Stimulated activated CD8-positive, alpha-beta memory T cell treated with anti-CD3 and anti-CD28 coated beads, Interleukin-4, amount 100 ng/mL, for 1 hour (primary cell): Measurements from ENCODE around the gene CRLF1.
A peak's percentile ranks its signal among the peaks of the same experiment; 100 is the strongest.
"Not testable (repeated sequence)": the region's sequence is repeated elsewhere in the genome, so short reads cannot be mapped to it uniquely, and the experiment has no call there.

Experiments
- DNase-seq, 2 donors: peaks; one replicate each; pipeline ENCODE4 v3.0.0-alpha.2; 2020; ENCODE audit warnings: low read depth in 2 of 2, low spot score in 1 of 2

CRLF1 gene

GRCh38 chr19:18593367-18594095 is 13.1 kb downstream of the CRLF1 start:
- DNase-seq, result no peak

- not testable (repeated sequence) for DNase-seq
These were observed 13.9 kb downstream of the CRLF1 start for GRCh38 chr19:18592732-18593131.

GRCh38 chr19:18591735-18592385 is 14.7 kb downstream of the CRLF1 start:
- DNase-seq, result no peak

GRCh38 chr19:18590273-18591272 is 16.0 kb downstream of the CRLF1 start:
- no peak for DNase-seq

GRCh38 chr19:18589380-18590272 is 17.0 kb downstream of the CRLF1 start:
- peak in 1 of 2 donors; percentile 38 for DNase-seq

GRCh38 chr19:18588611-18589379 is 17.8 kb downstream of the CRLF1 start, which contains the start of gene REX1BD:
TSS of gene REX1BD (plus strand) at chr19:18588798. CDS start at chr19:18588802, 4 bp downstream.
- peak; percentile 66 to 77 for DNase-seq

GRCh38 chr19:18587962-18588610 is 18.5 kb downstream of the CRLF1 start:
- no peak for DNase-seq

GRCh38 chr19:18587561-18587960 is 19.0 kb downstream of the CRLF1 start:
- DNase-seq, result no peak

GRCh38 chr19:18586306-18586705 is 20.3 kb downstream of the CRLF1 start:
- DNase-seq, result no peak

- DNase-seq, result no peak
These were observed 26.3 kb downstream of the CRLF1 start for GRCh38 chr19:18580311-18580710.

- no peak for DNase-seq
These were observed 29.2 kb downstream of the CRLF1 start for GRCh38 chr19:18577365-18577914.

GRCh38 chr19:18576383-18576782 is 30.2 kb downstream of the CRLF1 start:
- DNase-seq, result no peak

GRCh38 chr19:18574691-18575291 is 31.8 kb downstream of the CRLF1 start:
- DNase-seq, result no peak

- peak; percentile 98 for DNase-seq
These were observed 34.8 kb downstream of the CRLF1 start, which contains the start of gene UBA52 for GRCh38 chr19:18571564-18572344. TSS of gene UBA52 (plus strand) at chr19:18571857. CDS start at chr19:18573301, 1,444 bp downstream.

GRCh38 chr19:18568367-18568766 is 38.2 kb downstream of the CRLF1 start:
- DNase-seq, result no peak

- no peak for DNase-seq
These were observed 39.6 kb downstream of the CRLF1 start for GRCh38 chr19:18566953-18567352.

GRCh38 chr19:18562086-18562485 is 44.5 kb downstream of the CRLF1 start:
- no peak for DNase-seq
